Pancreas (tissue), 10 donors: ENCODE data around the gene C1orf122. TPM values are rescaled to one million over a fixed set of nuclear protein-coding genes. Genes with fewer than 3 reads are reported as not detected.

ENCODE experiments used
- ATAC-seq, 4 donors: fragments of 200-7000 bp; cut with Tn5 transposase; one replicate each; pipeline versions ENCODE4 v1.8.0 to v1.9.1; 2020; ENCODE audit warnings: mild to moderate bottlenecking in 4 of 4, moderate library complexity in 4 of 4
- DNase-seq, 6 donors: peaks; one replicate each; pipeline ENCODE4 v3.0.0-alpha.2; 2020
- FAIRE-seq: peaks from 2 replicates; lab custom pipeline; 2012; peaks lifted over from hg19 to GRCh38; lab: Jason Lieb, UNC
- H3K27ac ChIP-seq, 4 donors: fragments of 200-600 bp; sonication (generic); 1 replicate in 3 of 4; 2 replicates in 1 of 4; pipeline versions ENCODE4 v1.5.0 to v1.8.0; 2020
- H3K27me3 ChIP-seq, 4 donors: fragments of 200-600 bp; one replicate each; pipeline ENCODE4 v1.8.0; 2021
- H3K36me3 ChIP-seq, 3 donors: fragments of 200-600 bp; sonication (generic) in 1 of 3; one replicate each; pipeline versions ENCODE4 v1.5.0 to v1.8.0; 2020 to 2021
- H3K4me1 ChIP-seq, 3 donors: fragments of 200-600 bp; one replicate each; pipeline ENCODE4 v1.8.0; 2021
- H3K4me3 ChIP-seq, 4 donors: fragments of 200-600 bp; sonication (generic) in 2 of 4; one replicate each; pipeline versions ENCODE4 v1.5.0 to v1.8.0; 2020 to 2021
- H3K9me3 ChIP-seq, 4 donors: fragments of 200-600 bp; one replicate each; pipeline ENCODE4 v1.8.0; 2021
- WGBS, 2 donors: extraction: QIAGEN DNeasy Blood & Tissue Kit; methylation state at CpG; one replicate each; pipeline ENCODE4 v1.1.7; 2013; 5-methylcytosine and 5-hydroxymethylcytosine counted together
- intact Hi-C, 3 donors: fragments of 100-400 bp; cut with DNase I; formaldehyde crosslinking; loops; one replicate each; pipeline versions ENCODE4 v1.11.1 to v1.14.2; 2022
- polyA plus RNA-seq, 2 donors: library from polyadenylated mRNA; stranded (reverse); fragments of 200-250 nt; gene quantifications; one replicate each; pipeline ENCODE4 v1.2.3, GENCODE V29; 2013
- total RNA-seq, 6 donors: library from RNA; stranded (reverse); fragmentation: NEBNext Ultra II Directional in 4 of 6; extraction: Animal tissue kit (Norgen Biotek cat#: 25700) in 4 of 6; gene quantifications; one replicate each; pipeline versions ENCODE4 v1.2.1 to v1.2.4, GENCODE V29; 2021 to 2023
- TF ChIP-seq, protein P1 (sequence below), 4 donors: fragments of 200-600 bp; sonication (generic) in 3 of 4; IDR thresholded peaks; one replicate each; pipeline versions ENCODE4 v1.5.0 to v1.8.0; 2021; ENCODE audit warnings: antibody characterized with exemption in 4 of 4
- donor health status: healthy with polysubstance abuse.
- donor health status: DM: no; HTN: no; CAD: no; lungs with moderate emphysema.
- donor health status: DM: no; HTN: no; CAD: no.
- donor health status: control.
- donor health status: control.
- donor health status: Bipolar disorder and iron deficiency.
- donor health status: DM: yes; HTN: yes; CAD: no.
- donor health status: DM: no; HTN: no; CAD: no.
- donor health status: DM: no; HTN: no; CAD: no.
- donor health status: DM: yes; HTN: yes; CAD: no.

The C1orf122 gene
- 10 to 100 TPM; 18.2 to 26.9 (median 23.1) TPM for total RNA-seq
- 10 to 100 TPM; 33.1 to 46.1 TPM for polyA plus RNA-seq

DNA sequence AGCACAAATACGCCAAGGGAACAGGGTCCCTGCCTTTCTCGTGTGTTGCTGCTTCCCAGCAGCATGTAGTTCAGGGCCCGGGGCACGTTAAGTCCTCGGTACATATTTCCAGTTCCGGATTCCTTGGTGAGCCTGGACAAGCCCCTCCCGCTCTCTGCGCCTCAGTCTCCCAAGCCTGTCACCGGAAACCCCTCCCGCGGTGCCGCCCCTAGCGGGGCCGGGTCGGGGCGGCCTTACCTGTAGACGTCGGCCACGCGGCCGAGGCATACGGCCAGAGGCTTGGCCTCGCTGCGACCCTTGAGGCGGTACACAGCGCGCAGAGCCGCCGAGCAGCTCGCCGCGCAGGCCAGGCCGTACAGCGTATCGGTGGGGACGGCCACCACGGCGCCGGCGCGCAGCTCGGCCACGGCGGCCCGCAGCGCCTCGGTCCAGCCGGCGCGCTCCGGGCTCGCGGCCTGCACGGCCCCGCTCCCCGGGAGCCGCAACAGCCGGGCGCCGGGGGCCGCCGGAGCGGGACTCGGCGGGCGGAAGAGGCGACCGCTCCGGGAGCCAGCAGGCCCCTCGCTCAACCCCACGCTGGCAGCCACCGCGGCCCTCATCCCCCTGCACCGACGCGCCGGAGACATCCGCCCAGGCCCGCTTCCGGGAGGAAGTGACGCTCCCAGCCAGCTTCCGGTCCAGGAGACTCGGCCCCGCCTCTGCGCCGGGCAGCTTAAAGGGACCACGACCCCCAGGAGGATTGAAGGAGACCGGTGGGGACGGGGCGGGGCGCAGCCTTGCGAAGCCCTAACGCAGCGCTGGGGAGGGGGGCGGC is at the start of gene C1orf122, which contains the start of gene YRDC:
Gene C1orf122, plus strand, starts transcription at position 236 of the 814 bp plus-strand sequence. CDS start 615 bp downstream, outside the sequence.
Gene YRDC, minus strand, starts transcription at position 654 of the 814 bp plus-strand sequence. Its CDS starts 28 bp downstream, at position 626.
- TF ChIP-seq, protein P1, sequence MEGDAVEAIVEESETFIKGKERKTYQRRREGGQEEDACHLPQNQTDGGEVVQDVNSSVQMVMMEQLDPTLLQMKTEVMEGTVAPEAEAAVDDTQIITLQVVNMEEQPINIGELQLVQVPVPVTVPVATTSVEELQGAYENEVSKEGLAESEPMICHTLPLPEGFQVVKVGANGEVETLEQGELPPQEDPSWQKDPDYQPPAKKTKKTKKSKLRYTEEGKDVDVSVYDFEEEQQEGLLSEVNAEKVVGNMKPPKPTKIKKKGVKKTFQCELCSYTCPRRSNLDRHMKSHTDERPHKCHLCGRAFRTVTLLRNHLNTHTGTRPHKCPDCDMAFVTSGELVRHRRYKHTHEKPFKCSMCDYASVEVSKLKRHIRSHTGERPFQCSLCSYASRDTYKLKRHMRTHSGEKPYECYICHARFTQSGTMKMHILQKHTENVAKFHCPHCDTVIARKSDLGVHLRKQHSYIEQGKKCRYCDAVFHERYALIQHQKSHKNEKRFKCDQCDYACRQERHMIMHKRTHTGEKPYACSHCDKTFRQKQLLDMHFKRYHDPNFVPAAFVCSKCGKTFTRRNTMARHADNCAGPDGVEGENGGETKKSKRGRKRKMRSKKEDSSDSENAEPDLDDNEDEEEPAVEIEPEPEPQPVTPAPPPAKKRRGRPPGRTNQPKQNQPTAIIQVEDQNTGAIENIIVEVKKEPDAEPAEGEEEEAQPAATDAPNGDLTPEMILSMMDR (IDR thresholded peaks at IDR 0.05): no peak
- H3K27me3 ChIP-seq: no peaks in the 10 kb centered on the region
- peak; percentile 93 to 97 (median 94) for DNase-seq
- no peak for FAIRE-seq
- peaks cover 6 to 30% (median 29%) of the 10 kb centered on the region in 3 donors for H3K36me3 ChIP-seq
- peaks cover 7 to 17% (median 12%) of the 10 kb centered on the region in 3 donors for H3K4me1 ChIP-seq
- H3K27ac ChIP-seq: peak within 1 kb of the TSS; percentile 89 to 94 (median 93)
- WGBS, 2 donors: 0 to 1% methylated on average over 71 to 95 of the region's 95 CpGs
- ATAC-seq: peak; percentile 90 to 95 (median 92)
- H3K4me3 ChIP-seq: peak within 1 kb of the TSS; percentile 78 to 88 (median 85)
- intact Hi-C loops: no loop called here
- no peaks in the 10 kb centered on the region for H3K9me3 ChIP-seq

DNA sequence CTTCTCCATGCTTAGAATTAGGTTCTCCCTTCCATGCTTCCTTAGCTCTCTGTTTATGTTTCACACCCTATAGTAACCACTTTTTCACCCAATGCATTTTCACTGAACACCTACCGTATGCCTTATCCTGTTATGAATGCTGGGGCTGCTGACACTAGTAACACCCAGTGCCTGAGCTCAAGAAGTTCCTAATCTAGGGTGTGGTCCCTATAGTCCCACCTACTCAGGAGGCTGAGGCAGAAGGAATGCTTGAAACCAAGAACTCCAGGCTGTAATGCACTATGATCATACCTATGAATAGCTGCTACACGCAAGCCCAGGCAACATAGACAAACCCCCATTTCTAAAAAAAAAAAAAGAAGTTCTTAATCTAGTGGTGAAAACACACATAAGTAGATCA is 48.1 kb upstream of the C1orf122 start:
- no peak for FAIRE-seq
- no peak for DNase-seq
- no peak overlapping the region for H3K27ac ChIP-seq
- TF ChIP-seq, protein P1 (IDR thresholded peaks at IDR 0.05): no peak
- peaks cover 0 to 33% (median 0%) of the 10 kb centered on the region in 4 donors for H3K27me3 ChIP-seq
- intact Hi-C loops: no loop called here
- WGBS, 2 donors: 65 to 73% methylated on average over 2 of the region's 2 CpGs
- no peak overlapping the region for H3K4me3 ChIP-seq
- ATAC-seq: no peak
- H3K36me3 ChIP-seq: no peaks in the 10 kb centered on the region
- no peaks in the 10 kb centered on the region for H3K9me3 ChIP-seq
- H3K4me1 ChIP-seq: no peaks in the 10 kb centered on the region

DNA sequence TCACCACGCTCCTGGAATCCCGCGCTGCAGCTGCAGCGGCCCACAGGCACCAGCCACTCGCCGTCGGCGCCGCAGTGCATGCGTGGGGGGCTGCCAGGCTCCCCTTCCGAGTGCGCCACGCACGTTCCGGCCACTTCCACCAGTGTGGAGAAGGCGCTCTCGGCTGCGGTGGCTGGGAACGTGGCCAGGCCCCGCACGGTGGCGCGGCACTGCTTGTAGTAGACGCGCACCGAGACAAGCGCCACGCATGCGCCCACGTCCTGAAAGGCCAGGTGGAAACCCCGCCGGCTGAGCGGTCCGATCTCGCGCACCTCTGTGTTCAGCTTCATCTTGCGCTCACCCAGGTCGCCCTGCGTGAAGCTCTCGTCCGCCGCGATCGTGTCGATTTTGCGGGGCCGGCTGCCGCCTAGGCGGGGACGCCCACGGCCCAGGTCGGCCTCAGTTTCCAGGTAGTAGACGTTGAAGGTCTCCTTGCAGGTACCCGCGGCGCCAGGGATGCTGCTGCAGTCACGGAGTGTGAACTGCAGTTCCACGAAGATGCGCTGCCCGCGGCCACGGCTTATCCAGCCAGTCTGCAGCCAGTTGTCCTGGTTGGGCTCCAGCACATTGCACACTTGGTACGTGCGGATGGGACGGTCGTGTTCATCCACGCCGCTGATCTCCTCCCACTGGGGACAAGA is 46.0 kb upstream of the C1orf122 start:
- 38 to 49% methylated on average over 68 of the region's 68 CpGs for WGBS, 2 donors
- TF ChIP-seq, protein P1 (IDR thresholded peaks at IDR 0.05): no peak
- DNase-seq: no peak
- Histone ChIP-seq H3K27me3 (peaks cover 0 to 41% (median 3%) of the 10 kb centered on the region in 4 donors), H3K4me1 (no peaks in the 10 kb centered on the region), H3K4me3 (no peak overlapping the region), H3K27ac (no peak overlapping the region), H3K9me3 (no peaks in the 10 kb centered on the region), H3K36me3 (no peaks in the 10 kb centered on the region)
- intact Hi-C loops: no loop called here
- no peak for FAIRE-seq
- no peak for ATAC-seq

DNA sequence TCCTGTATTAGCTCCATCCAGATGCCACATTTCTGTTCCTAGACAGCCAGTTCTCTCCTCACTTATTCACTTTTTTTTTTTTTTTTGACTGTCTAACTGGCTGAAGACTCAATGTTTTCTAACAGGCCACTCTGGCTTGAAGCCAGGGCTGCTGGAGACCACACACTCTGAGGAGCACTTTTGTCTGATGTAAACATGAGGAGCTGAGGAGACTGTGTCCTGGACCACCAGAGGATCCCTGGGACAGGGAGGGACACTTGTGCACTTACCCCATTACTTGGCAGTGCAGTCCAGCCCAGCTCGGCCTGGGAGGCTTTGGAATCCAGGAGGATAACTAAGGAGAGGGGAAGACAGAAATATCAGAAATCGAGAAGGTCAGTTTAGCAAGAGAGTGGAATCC is 45.1 kb upstream of the C1orf122 start:
- no peaks in the 10 kb centered on the region for H3K36me3 ChIP-seq
- no peak overlapping the region for H3K27ac ChIP-seq
- no peak for ATAC-seq
- no peak for DNase-seq
- H3K4me1 ChIP-seq: no peaks in the 10 kb centered on the region
- TF ChIP-seq, protein P1 (IDR thresholded peaks at IDR 0.05): no peak
- intact Hi-C loops: no loop called here
- peaks cover 0 to 41% (median 3%) of the 10 kb centered on the region in 4 donors for H3K27me3 ChIP-seq
- WGBS, 2 donors: 38 to 43% methylated on average over 2 of the region's 2 CpGs
- H3K4me3 ChIP-seq: no peak overlapping the region
- FAIRE-seq: no peak
- no peaks in the 10 kb centered on the region for H3K9me3 ChIP-seq
